ENCODE results near the gene ARL16. TPM values are rescaled to one million over a fixed set of nuclear protein-coding genes. Genes with fewer than 3 reads are reported as not detected.

ARL16 gene
- total RNA-seq, 1 donor from 2014 or later, result 38.6 TPM

DNA sequence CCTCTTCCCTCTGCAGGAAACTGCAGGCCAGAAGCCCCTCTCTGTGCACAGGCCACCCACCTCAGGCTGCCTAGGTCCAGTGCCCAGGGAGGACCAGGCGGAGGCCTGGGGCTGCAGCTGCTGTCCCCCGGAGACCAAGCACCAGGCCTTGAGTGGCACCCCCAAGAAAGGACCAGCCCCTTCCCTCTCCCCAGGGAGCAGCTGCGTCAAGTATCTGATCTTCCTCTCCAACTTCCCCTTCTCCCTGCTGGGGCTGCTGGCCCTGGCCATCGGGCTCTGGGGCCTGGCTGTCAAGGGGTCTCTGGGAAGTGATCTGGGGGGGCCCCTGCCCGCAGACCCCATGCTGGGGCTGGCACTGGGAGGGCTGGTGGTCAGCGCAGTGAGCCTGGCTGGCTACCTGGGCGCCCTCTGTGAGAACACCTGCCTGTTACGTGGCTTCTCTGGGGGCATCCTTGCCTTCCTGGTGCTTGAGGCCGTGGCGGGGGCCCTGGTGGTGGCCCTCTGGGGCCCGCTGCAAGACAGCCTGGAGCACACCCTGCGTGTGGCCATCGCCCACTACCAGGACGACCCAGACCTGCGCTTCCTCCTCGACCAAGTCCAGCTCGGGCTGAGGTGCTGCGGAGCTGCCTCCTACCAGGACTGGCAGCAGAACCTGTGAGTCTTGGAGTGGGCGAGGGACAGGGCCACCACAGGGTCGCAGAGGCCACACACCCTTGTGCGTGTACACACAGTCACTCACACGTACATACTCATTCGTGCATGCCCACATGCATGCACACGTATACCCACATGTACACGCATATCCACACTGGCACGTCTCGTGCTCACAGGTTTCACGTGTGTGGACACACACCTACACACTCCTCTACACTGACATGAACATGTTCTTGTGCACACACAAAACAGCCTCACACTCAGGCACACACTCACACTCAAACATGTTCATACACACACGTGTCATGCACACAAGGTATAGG is 38.3 kb downstream of the ARL16 start:
- Histone ChIP-seq H3K4me1 (ENCODE audit: insufficient read depth, low read length) (peaks cover 10% of the 10 kb centered on the region), H4K20me1 (ENCODE audit: insufficient read depth, low read length) (no peaks in the 10 kb centered on the region), H3K4me3 (ENCODE audit: insufficient read depth, low read depth, low read length) (no peak overlapping the region), H2AFZ (ENCODE audit: low read depth, low read length) (no peak overlapping the region), H3K4me2 (ENCODE audit: low read length) (no peak overlapping the region), H3K9ac (ENCODE audit: low read length) (no peak overlapping the region), H3K36me3 (ENCODE audit: insufficient read depth, low read length) (no peaks in the 10 kb centered on the region), H3K79me2 (ENCODE audit: insufficient read depth, low read length) (no peaks in the 10 kb centered on the region), H3K27me3 (ENCODE audit: insufficient read depth, low read length) (peaks cover 20% of the 10 kb centered on the region), H3K27ac (ENCODE audit: low read depth, low read length) (no peak overlapping the region), H3K9me3 (ENCODE audit: insufficient read depth, low read depth, low read length) (peaks cover 7% of the 10 kb centered on the region)
- DNase-seq (ENCODE audit: low read depth) (no peak), FAIRE-seq (no peak)
- no peak for TF ChIP-seq EZH2 (IDR thresholded peaks at IDR 0.05; ENCODE audit: insufficient read depth, low read length)
- TF ChIP-seq, protein P1, sequence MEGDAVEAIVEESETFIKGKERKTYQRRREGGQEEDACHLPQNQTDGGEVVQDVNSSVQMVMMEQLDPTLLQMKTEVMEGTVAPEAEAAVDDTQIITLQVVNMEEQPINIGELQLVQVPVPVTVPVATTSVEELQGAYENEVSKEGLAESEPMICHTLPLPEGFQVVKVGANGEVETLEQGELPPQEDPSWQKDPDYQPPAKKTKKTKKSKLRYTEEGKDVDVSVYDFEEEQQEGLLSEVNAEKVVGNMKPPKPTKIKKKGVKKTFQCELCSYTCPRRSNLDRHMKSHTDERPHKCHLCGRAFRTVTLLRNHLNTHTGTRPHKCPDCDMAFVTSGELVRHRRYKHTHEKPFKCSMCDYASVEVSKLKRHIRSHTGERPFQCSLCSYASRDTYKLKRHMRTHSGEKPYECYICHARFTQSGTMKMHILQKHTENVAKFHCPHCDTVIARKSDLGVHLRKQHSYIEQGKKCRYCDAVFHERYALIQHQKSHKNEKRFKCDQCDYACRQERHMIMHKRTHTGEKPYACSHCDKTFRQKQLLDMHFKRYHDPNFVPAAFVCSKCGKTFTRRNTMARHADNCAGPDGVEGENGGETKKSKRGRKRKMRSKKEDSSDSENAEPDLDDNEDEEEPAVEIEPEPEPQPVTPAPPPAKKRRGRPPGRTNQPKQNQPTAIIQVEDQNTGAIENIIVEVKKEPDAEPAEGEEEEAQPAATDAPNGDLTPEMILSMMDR (IDR thresholded peaks at IDR 0.05; ENCODE audit: insufficient read depth, low read depth, low read length), result no peak
- no peak overlapping the region for H3K27ac Mint-ChIP-seq (ENCODE audit: unreplicated experiment)
- H3K4me3 Mint-ChIP-seq (ENCODE audit: unreplicated experiment), result no peak overlapping the region
- H3K9me3 Mint-ChIP-seq (ENCODE audit: unreplicated experiment), result peaks cover 4% of the 10 kb centered on the region
- peaks cover 2% of the 10 kb centered on the region for H3K36me3 Mint-ChIP-seq (ENCODE audit: low read depth, unreplicated experiment)
- H3K4me1 Mint-ChIP-seq (ENCODE audit: low read depth, unreplicated experiment), result peaks cover 5% of the 10 kb centered on the region
- H3K27me3 Mint-ChIP-seq (ENCODE audit: low read depth, unreplicated experiment), result peaks cover 18% of the 10 kb centered on the region

DNA sequence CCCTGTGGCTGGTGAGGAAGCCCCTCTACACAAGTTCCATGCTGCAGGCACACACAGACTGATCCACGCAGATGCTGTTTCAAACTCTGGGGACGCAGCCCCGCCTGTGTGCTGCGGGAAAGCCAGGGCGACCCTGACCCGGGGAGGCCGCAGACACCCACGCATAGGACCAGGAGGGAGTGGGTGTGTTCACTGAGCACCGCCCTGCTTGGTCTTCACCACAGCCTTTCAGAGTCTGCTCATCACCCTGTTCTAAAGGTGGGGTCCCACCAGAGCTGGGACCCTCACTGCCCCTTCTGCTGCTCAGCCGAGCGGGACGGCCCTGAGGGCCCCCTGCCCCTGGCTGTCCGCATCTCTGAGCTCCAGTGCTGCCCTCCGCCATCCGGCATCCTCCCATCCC is 39.1 kb downstream of the ARL16 start:
- Mint-ChIP-seq H3K27ac (ENCODE audit: unreplicated experiment) (no peak overlapping the region), H3K4me1 (ENCODE audit: low read depth, unreplicated experiment) (peaks cover 5% of the 10 kb centered on the region), H3K4me3 (ENCODE audit: unreplicated experiment) (no peak overlapping the region), H3K27me3 (ENCODE audit: low read depth, unreplicated experiment) (peaks cover 18% of the 10 kb centered on the region), H3K36me3 (ENCODE audit: low read depth, unreplicated experiment) (peaks cover 2% of the 10 kb centered on the region), H3K9me3 (ENCODE audit: unreplicated experiment) (peaks cover 4% of the 10 kb centered on the region)
- Histone ChIP-seq H3K79me2 (ENCODE audit: insufficient read depth, low read length) (no peaks in the 10 kb centered on the region), H3K4me3 (ENCODE audit: insufficient read depth, low read depth, low read length) (no peak overlapping the region), H4K20me1 (ENCODE audit: insufficient read depth, low read length) (no peaks in the 10 kb centered on the region), H3K4me2 (ENCODE audit: low read length) (no peak overlapping the region), H3K27me3 (ENCODE audit: insufficient read depth, low read length) (peaks cover 20% of the 10 kb centered on the region), H2AFZ (ENCODE audit: low read depth, low read length) (no peak overlapping the region), H3K27ac (ENCODE audit: low read depth, low read length) (no peak overlapping the region), H3K4me1 (ENCODE audit: insufficient read depth, low read length) (peaks cover 10% of the 10 kb centered on the region), H3K9ac (ENCODE audit: low read length) (no peak overlapping the region), H3K9me3 (ENCODE audit: insufficient read depth, low read depth, low read length) (peaks cover 7% of the 10 kb centered on the region), H3K36me3 (ENCODE audit: insufficient read depth, low read length) (no peaks in the 10 kb centered on the region)
- FAIRE-seq, result no peak
- no peak for TF ChIP-seq EZH2 (IDR thresholded peaks at IDR 0.05; ENCODE audit: insufficient read depth, low read length)
- TF ChIP-seq, protein P1 (IDR thresholded peaks at IDR 0.05; ENCODE audit: insufficient read depth, low read depth, low read length), result no peak
- DNase-seq (ENCODE audit: low read depth), result no peak

Measured in astrocyte (in vitro differentiated cells and primary cell).